Upper lobe of left lung (tissue), 6 donors: ENCODE measurements around the gene ZNF518A. TPM values are rescaled to one million over a fixed set of nuclear protein-coding genes. Genes with fewer than 3 reads are reported as not detected.
A peak's percentile ranks its signal among the peaks of the same experiment; 100 is the strongest.

Source experiments
- ATAC-seq, 2 donors: fragments of 200-7000 bp; cut with Tn5 transposase; one replicate each; pipeline ENCODE4 v1.9.1; 2022; ENCODE audit warnings: mild to moderate bottlenecking in 2 of 2, moderate library complexity in 2 of 2; ENCODE audit not compliant: low FRiP score in 2 of 2
- DNase-seq, 2 donors: peaks; one replicate each; pipeline ENCODE4 v3.0.0-alpha.2; 2019 to 2020
- H3K27ac ChIP-seq, 4 donors: fragments of 200-600 bp; sonication (generic); one replicate each; pipeline ENCODE4 v1.5.1; 2016 to 2019
- H3K27me3 ChIP-seq, 4 donors: fragments of 200-600 bp; sonication (generic); one replicate each; pipeline ENCODE4 v1.5.1; 2017 to 2019
- H3K36me3 ChIP-seq, 4 donors: fragments of 200-600 bp; sonication (generic); one replicate each; pipeline ENCODE4 v1.5.1; 2016 to 2019
- H3K4me1 ChIP-seq, 4 donors: fragments of 200-600 bp; sonication (generic); one replicate each; pipeline ENCODE4 v1.5.1; 2018 to 2019
- H3K4me3 ChIP-seq, 4 donors: fragments of 200-600 bp; sonication (generic); one replicate each; pipeline ENCODE4 v1.5.1; 2017 to 2019; ENCODE audit warnings: mild to moderate bottlenecking in 2 of 4, moderate library complexity in 1 of 4
- H3K9me3 ChIP-seq, 4 donors: fragments of 200-600 bp; sonication (generic); one replicate each; pipeline ENCODE4 v1.5.1; 2018 to 2019
- EP300 ChIP-seq, 4 donors: sonication (generic); formaldehyde crosslinking; IDR thresholded peaks; one replicate each; pipeline ENCODE4 v1.5.1; 2017; ENCODE audit warnings: antibody characterized with exemption in 4 of 4, control low read depth in 2 of 4
- POLR2A ChIP-seq, 4 donors: fragments of 450-650 bp; IDR thresholded peaks; one replicate each; pipeline ENCODE4 v1.5.1; 2016 to 2017; ENCODE audit warnings: antibody characterized with exemption in 4 of 4, mild to moderate bottlenecking in 2 of 4
- POLR2AphosphoS5 ChIP-seq, 2 donors: sonication (generic); formaldehyde crosslinking; IDR thresholded peaks; one replicate each; pipeline ENCODE4 v1.5.1; 2017; ENCODE audit warnings: antibody characterized with exemption in 2 of 2
- WGBS, 2 donors: methylation state at CpG; one replicate each; pipeline ENCODE4 v1.1.5; 2017 to 2018; 5-methylcytosine and 5-hydroxymethylcytosine counted together
- total RNA-seq, 6 donors: library from RNA; depleted of rRNA in 4 of 6; stranded (reverse); fragments of >200 nt in 4 of 6; gene quantifications; one replicate each; pipeline versions ENCODE4 v1.1.0 to v1.2.1, GENCODE V29; 2016 to 2021
- TF ChIP-seq, protein P1 (sequence below), 6 experiments: fragments of 450-650 bp in 4 of 6; fragments of 200-600 bp in 2 of 6; sonication (generic) in 2 of 6; IDR thresholded peaks; one replicate each; pipeline ENCODE4 v1.5.1; 2016 to 2019; ENCODE audit warnings: antibody characterized with exemption in 6 of 6
- donor health status: DM: no; HTN: no; CAD: no; lungs with moderate emphysema.
- donor health status: DM: no; HTN: yes; CAD: no; lungs with severe emphysema.

Gene ZNF518A
- total RNA-seq, 6 donors from 2014 or later, result 4.7 to 29.5 (median 16.7) TPM

DNA sequence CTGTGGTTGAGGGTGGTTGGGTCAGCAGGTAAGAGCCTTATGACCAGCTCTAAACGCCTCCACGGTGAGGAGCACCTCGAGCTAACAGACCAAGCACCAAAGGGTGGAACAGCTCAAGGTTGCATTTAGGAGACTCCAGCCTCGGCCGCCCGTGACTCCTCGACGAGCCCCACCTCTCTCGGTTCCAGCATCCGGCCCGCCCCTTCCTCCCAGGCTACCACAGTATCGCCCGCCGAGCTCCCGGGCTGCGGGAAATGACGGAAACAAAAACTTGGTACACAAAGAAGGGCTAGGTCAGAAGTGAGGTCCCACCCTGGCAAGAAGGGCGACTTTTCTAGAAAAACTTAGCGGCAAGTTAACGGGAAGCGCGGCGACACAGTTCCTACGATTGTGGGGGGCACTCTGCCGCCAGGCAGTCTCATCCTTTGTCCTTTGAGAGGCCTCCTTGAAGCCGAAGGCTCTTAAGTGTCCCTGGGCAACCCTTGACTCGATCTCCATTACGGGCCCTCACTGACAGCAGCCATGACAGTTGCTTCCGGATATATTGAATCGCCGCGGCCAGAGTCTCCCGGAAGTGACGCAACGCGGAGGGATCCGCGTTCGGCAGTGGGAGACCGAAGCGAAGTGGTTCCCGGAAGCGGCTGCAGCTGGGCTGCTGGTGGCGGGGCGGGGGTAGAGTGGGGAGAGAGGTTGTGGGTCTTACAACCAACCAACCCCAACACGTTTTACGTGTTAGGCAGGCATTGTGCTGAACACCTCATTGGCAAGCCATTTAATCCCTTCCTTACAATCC, 40.2 kb upstream of the ZNF518A start:
- TF ChIP-seq EP300 (IDR thresholded peaks at IDR 0.05) (peak in 2 of 4 donors; percentile 43 to 60), POLR2AphosphoS5 (IDR thresholded peaks at IDR 0.05) (peak; percentile 78 to 93), POLR2A (IDR thresholded peaks at IDR 0.05) (peak; percentile 30 to 78 (median 72))
- TF ChIP-seq, protein P1, sequence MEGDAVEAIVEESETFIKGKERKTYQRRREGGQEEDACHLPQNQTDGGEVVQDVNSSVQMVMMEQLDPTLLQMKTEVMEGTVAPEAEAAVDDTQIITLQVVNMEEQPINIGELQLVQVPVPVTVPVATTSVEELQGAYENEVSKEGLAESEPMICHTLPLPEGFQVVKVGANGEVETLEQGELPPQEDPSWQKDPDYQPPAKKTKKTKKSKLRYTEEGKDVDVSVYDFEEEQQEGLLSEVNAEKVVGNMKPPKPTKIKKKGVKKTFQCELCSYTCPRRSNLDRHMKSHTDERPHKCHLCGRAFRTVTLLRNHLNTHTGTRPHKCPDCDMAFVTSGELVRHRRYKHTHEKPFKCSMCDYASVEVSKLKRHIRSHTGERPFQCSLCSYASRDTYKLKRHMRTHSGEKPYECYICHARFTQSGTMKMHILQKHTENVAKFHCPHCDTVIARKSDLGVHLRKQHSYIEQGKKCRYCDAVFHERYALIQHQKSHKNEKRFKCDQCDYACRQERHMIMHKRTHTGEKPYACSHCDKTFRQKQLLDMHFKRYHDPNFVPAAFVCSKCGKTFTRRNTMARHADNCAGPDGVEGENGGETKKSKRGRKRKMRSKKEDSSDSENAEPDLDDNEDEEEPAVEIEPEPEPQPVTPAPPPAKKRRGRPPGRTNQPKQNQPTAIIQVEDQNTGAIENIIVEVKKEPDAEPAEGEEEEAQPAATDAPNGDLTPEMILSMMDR (IDR thresholded peaks at IDR 0.05), result no peak
- peak; percentile 95 to 99 for ATAC-seq
- Histone ChIP-seq H3K27ac (peak overlapping the region; percentile 92 to 98 (median 94)), H3K4me1 (peaks cover 0 to 6% (median 4%) of the 10 kb centered on the region in 4 donors), H3K4me3 (peak overlapping the region; percentile 59 to 86 (median 70)), H3K27me3 (peaks cover 0 to 5% (median 0%) of the 10 kb centered on the region in 4 donors), H3K36me3 (no peaks in the 10 kb centered on the region), H3K9me3 (peaks cover 0 to 3% (median 0%) of the 10 kb centered on the region in 4 donors)
- DNase-seq, result peak; percentile 92 to 95
- WGBS, 2 donors, result 4 to 5% methylated on average over 26 to 46 of the region's 47 CpGs

DNA sequence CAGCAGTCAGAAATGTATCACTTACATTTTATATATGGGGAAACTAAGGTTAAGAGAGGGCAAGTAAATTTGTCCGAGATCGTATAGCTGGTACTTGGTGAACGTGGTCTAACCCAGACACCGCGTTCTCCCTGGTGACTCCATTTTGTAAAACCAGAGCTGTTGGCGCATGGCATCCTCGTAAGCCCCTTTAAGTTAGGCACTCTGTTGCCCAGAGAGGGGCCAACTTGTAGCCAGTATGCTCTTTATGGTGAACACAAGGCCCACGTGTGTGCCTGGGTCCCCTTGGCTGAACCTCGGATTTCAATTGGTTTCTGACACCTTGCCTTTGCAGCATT, 39.7 kb upstream of the ZNF518A start:
- ATAC-seq (no peak), DNase-seq (no peak)
- Histone ChIP-seq H3K4me3 (peak overlapping the region; percentile 59 to 86 (median 70)), H3K27me3 (peaks cover 0 to 8% (median 0%) of the 10 kb centered on the region in 4 donors), H3K27ac (peak overlapping the region; percentile 92 to 98 (median 94)), H3K36me3 (no peaks in the 10 kb centered on the region), H3K9me3 (peaks cover 0 to 3% (median 0%) of the 10 kb centered on the region in 4 donors), H3K4me1 (peaks cover 0 to 6% (median 4%) of the 10 kb centered on the region in 4 donors)
- TF ChIP-seq POLR2AphosphoS5 (IDR thresholded peaks at IDR 0.05), result no peak
- TF ChIP-seq POLR2A (IDR thresholded peaks at IDR 0.05), result no peak
- TF ChIP-seq, protein P1 (IDR thresholded peaks at IDR 0.05), result no peak
- TF ChIP-seq EP300 (IDR thresholded peaks at IDR 0.05), result no peak
- whole genome bisulfite sequencing, 2 donors, result 81 to 87% methylated on average over 7 to 9 of the region's 9 CpGs

DNA sequence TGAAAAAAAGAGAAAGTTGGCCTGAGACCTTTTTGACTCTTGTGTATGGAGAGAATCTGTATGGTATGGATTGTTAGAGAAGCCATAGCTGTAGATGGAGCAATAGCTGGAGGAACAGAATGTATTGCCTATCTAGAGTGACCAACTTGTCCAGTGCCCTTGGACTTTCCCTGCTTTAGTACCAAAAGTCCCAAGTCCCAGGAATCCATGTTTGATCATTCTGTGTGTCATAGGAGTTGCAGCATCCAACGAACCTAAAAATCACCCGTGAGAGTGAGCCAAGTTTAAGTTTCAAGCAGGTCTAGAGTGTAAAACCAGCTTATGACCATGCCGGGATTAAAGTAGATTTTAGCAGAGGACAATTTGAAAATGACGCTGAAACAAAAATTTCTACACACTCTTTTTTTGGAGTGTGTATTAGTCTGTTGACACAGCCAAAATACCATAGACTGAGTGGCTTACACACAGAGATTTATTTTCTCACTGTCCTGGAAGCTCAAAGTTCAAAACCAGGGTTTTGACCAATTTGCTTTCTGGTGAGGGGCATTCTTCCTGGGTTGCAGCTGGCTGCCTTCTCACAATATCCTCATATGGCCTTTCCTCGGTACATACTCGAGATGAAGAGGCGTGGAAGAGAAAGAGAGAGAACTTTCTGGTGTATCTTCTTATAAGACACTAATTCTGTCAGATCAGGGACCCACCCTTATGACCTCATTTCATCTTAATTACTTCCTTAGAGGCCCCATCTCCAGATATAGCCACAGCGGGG, 36.9 kb upstream of the ZNF518A start:
- ATAC-seq, result no peak
- H3K4me1 ChIP-seq, result peaks cover 0 to 6% (median 4%) of the 10 kb centered on the region in 4 donors

DNA sequence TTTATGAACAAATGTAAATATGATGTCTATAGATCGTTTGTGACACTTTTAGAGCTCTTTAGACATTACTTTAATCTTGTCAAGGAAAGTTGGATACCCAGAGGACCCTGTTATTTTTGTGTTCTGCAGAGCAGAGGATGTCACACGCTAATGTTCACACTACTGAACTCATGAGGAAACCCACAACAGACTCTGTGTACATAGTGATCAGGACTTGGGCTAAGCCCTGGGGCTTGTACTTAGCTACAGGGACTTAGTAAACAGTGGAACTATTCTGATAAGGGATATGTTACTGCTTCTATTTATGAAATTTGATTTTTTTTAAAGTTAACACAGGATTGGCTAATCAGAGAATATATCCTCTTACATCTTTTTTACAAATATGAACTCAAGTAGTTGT, 36.1 kb upstream of the ZNF518A start:
- Histone ChIP-seq H3K27ac (no peak overlapping the region), H3K27me3 (peaks cover 0 to 14% (median 0%) of the 10 kb centered on the region in 4 donors), H3K4me3 (no peak overlapping the region), H3K4me1 (peaks cover 0 to 6% (median 4%) of the 10 kb centered on the region in 4 donors), H3K9me3 (peaks cover 0 to 3% (median 0%) of the 10 kb centered on the region in 4 donors), H3K36me3 (no peaks in the 10 kb centered on the region)
- DNase-seq, result no peak
- TF ChIP-seq POLR2A (IDR thresholded peaks at IDR 0.05), result no peak
- no peak for TF ChIP-seq POLR2AphosphoS5 (IDR thresholded peaks at IDR 0.05)
- TF ChIP-seq, protein P1 (IDR thresholded peaks at IDR 0.05), result no peak
- TF ChIP-seq EP300 (IDR thresholded peaks at IDR 0.05), result no peak
- no peak for ATAC-seq
- 51 to 74% methylated on average over 2 of the region's 2 CpGs for WGBS, 2 donors

More for the DNA sequence above, 36.9 kb upstream of the ZNF518A start:
- Histone ChIP-seq H3K4me3 (no peak overlapping the region), H3K36me3 (no peaks in the 10 kb centered on the region), H3K9me3 (peaks cover 0 to 3% (median 0%) of the 10 kb centered on the region in 4 donors), H3K27me3 (peaks cover 0 to 14% (median 0%) of the 10 kb centered on the region in 4 donors), H3K27ac (no peak overlapping the region)
- no peak for DNase-seq
- 90 to 93% methylated on average over 8 of the region's 8 CpGs for WGBS, 2 donors
- TF ChIP-seq, protein P1 (IDR thresholded peaks at IDR 0.05), result no peak
- TF ChIP-seq EP300 (IDR thresholded peaks at IDR 0.05) (no peak), POLR2A (IDR thresholded peaks at IDR 0.05) (no peak), POLR2AphosphoS5 (IDR thresholded peaks at IDR 0.05) (no peak)
